Measurements from ENCODE around the gene BTN2A1.

DNA sequence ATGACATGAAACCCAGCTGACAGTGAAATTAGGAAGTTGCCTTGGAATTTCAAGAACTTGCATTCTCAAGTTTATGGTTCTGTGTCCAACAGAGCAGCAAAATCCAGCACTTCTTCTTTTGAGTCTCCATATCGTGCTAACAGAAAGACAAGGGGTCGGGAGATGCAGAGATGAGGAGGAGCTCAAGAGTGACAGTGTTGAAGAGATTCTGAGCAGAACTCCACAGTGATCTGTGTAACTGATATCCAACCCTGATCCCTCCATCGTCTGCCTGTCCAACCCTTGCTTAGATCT, 21.2 kb downstream of the BTN2A1 start:
- TF ChIP-seq, protein P1, sequence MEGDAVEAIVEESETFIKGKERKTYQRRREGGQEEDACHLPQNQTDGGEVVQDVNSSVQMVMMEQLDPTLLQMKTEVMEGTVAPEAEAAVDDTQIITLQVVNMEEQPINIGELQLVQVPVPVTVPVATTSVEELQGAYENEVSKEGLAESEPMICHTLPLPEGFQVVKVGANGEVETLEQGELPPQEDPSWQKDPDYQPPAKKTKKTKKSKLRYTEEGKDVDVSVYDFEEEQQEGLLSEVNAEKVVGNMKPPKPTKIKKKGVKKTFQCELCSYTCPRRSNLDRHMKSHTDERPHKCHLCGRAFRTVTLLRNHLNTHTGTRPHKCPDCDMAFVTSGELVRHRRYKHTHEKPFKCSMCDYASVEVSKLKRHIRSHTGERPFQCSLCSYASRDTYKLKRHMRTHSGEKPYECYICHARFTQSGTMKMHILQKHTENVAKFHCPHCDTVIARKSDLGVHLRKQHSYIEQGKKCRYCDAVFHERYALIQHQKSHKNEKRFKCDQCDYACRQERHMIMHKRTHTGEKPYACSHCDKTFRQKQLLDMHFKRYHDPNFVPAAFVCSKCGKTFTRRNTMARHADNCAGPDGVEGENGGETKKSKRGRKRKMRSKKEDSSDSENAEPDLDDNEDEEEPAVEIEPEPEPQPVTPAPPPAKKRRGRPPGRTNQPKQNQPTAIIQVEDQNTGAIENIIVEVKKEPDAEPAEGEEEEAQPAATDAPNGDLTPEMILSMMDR (IDR thresholded peaks at IDR 0.05) = no peak
- TF ChIP-seq POLR2A (IDR thresholded peaks at IDR 0.05) (no peak), EP300 (IDR thresholded peaks at IDR 0.05) (no peak)

All from tibial nerve (tissue), 4 donors.